ENCODE results near the gene DDIT3. TPM values are rescaled to one million over a fixed set of nuclear protein-coding genes. Genes with fewer than 3 reads are reported as not detected.

DDIT3 gene
- polyA plus RNA-seq, 3 donors = 9.3 to 163 (median 9.4) TPM

DNA sequence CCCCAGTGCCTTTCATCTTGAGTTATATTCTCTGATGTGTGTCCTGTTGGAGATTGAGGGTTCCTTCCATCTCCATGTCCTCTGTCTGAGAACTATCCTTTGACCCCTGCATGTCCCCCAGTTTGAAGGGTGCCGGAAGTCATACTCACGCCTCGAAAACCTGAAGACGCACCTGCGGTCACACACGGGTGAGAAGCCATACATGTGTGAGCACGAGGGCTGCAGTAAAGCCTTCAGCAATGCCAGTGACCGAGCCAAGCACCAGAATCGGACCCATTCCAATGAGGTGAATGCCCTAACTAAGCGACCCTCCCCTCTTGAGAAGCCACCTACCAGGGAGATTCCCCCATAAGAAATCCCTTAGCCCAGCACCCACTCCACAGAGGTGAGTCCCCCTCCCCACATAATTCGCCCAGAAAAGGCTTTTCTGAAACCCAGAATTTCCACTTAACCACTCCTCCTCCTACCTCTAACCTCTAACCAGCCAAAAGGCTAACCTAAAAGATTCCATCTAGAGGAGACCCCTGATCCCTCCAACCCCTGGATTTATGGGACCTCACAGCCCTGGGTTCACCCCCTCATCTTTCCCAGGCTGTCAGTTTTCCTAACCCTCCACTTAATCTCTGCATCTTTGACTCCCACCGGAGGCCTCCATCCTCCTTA is 53.0 kb downstream of the DDIT3 start:
- TF ChIP-seq, protein P1, sequence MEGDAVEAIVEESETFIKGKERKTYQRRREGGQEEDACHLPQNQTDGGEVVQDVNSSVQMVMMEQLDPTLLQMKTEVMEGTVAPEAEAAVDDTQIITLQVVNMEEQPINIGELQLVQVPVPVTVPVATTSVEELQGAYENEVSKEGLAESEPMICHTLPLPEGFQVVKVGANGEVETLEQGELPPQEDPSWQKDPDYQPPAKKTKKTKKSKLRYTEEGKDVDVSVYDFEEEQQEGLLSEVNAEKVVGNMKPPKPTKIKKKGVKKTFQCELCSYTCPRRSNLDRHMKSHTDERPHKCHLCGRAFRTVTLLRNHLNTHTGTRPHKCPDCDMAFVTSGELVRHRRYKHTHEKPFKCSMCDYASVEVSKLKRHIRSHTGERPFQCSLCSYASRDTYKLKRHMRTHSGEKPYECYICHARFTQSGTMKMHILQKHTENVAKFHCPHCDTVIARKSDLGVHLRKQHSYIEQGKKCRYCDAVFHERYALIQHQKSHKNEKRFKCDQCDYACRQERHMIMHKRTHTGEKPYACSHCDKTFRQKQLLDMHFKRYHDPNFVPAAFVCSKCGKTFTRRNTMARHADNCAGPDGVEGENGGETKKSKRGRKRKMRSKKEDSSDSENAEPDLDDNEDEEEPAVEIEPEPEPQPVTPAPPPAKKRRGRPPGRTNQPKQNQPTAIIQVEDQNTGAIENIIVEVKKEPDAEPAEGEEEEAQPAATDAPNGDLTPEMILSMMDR (IDR thresholded peaks at IDR 0.05) = no peak
- peaks cover 24 to 29% (median 25%) of the 10 kb centered on the region in 3 donors for H3K27me3 Mint-ChIP-seq (ENCODE audit: low read depth in 3 of 3)
- Histone ChIP-seq H3K27me3 (ENCODE audit: control insufficient read depth in 2 of 2, insufficient read depth in 2 of 2, low read length in 2 of 2) (peaks cover 0 to 6% of the 10 kb centered on the region in 2 donors), H3K79me2 (ENCODE audit: insufficient read depth, low read length) (peaks cover 7% of the 10 kb centered on the region), H3K4me1 (ENCODE audit: control insufficient read depth in 1 of 2, insufficient read depth in 2 of 2, low read length in 2 of 2) (peaks cover 28 to 46% of the 10 kb centered on the region in 2 donors), H3K36me3 (replicated peaks in 1 of 2; ENCODE audit: control insufficient read depth in 1 of 2, insufficient read depth in 2 of 2, low read length in 2 of 2) (peaks cover 35 to 53% of the 10 kb centered on the region in 2 donors), H3K4me2 (replicated peaks; ENCODE audit: extremely low read depth, low read length, poor library complexity, severe bottlenecking) (no peak overlapping the region), H3K27ac (ENCODE audit: low read depth in 1 of 2, low read length in 2 of 2) (no peak overlapping the region), H2AFZ (ENCODE audit: insufficient read depth, low read depth, low read length, poor library complexity, severe bottlenecking) (no peak overlapping the region), H3K9me3 (replicated peaks in 1 of 2; ENCODE audit: control insufficient read depth in 1 of 2, insufficient read depth in 1 of 2, low read length in 2 of 2) (no peaks in the 10 kb centered on the region), H3K4me3 (replicated peaks in 1 of 3; ENCODE audit: low read depth in 2 of 3, low read length in 3 of 3) (no peak overlapping the region), H4K20me1 (ENCODE audit: insufficient read depth, low read length) (peaks cover 65% of the 10 kb centered on the region), H3K9ac (ENCODE audit: insufficient read depth, low read length, poor library complexity, severe bottlenecking) (no peak overlapping the region)
- peaks cover 41 to 54% of the 10 kb centered on the region in 2 donors for H3K36me3 Mint-ChIP-seq
- DNase-seq = no peak
- H3K4me1 Mint-ChIP-seq = peaks cover 50% of the 10 kb centered on the region
- no peak overlapping the region for H3K4me3 Mint-ChIP-seq
- peaks cover 0 to 4% (median 0%) of the 10 kb centered on the region in 7 donors for H3K9me3 Mint-ChIP-seq
- WGBS (ENCODE audit: insufficient coverage) = 94% methylated on average over 12 of the region's 12 CpGs
- intact Hi-C loops (cut with micrococcal nuclease) = no loop called here
- H3K27ac Mint-ChIP-seq = peak overlapping the region in 4 of 7 donors; percentile 12 to 46 (median 26)

Small RNA genes lying within 50 kb of the gene (small RNA-seq; reads per million reads assigned to genes)
- gene MIR616 (ENCODE audit: insufficient read length, low read depth) = not detected

Other genes starting within 250 kb of the DDIT3 start
- gene R3HDM2, start 89.5 kb downstream of the DDIT3 start, polyA plus RNA-seq = 10 to 100 TPM in 1 of 3 donors, 1 to 10 TPM in 2; 4.2 to 69.4 (median 7.3) TPM
- gene INHBC, start 85.7 kb downstream of the DDIT3 start, polyA plus RNA-seq = not detected
- not detected for gene INHBE, start 65.2 kb downstream of the DDIT3 start, polyA plus RNA-seq
- under 1 TPM in 1 of 3 donors, not detected in 2; 0.05 TPM for gene GLI1, start 60.7 kb downstream of the DDIT3 start, polyA plus RNA-seq
- gene ARHGAP9, start 40.6 kb downstream of the DDIT3 start, polyA plus RNA-seq = 100 to 1,000 TPM; 211 to 581 (median 213) TPM
- gene MARS1, start 32.4 kb downstream of the DDIT3 start, polyA plus RNA-seq = 100 to 1,000 TPM in 1 of 3 donors, 10 to 100 TPM in 2; 63.5 to 164 (median 79.8) TPM
- 10 to 100 TPM in 1 of 3 donors, 1 to 10 TPM in 2; 2.4 to 47.7 (median 2.6) TPM for gene MBD6, start 2.3 kb upstream of the DDIT3 start, polyA plus RNA-seq
- gene DCTN2, start 26.7 kb upstream of the DDIT3 start, polyA plus RNA-seq = 10 to 100 TPM; 72.8 to 94.5 (median 82.2) TPM
- gene KIF5A, start 29.5 kb upstream of the DDIT3 start, polyA plus RNA-seq = under 1 TPM in 1 of 3 donors, not detected in 2; 0.01 TPM
- 10 to 100 TPM; 12.3 to 18.6 (median 16.9) TPM for gene PIP4K2C, start 70.7 kb upstream of the DDIT3 start, polyA plus RNA-seq
- gene DTX3, start 84.3 kb upstream of the DDIT3 start, polyA plus RNA-seq = 1 to 10 TPM in 1 of 3 donors, under 1 TPM in 1, not detected in 1; 0.08 to 1.3 TPM
- gene ARHGEF25, start 90.9 kb upstream of the DDIT3 start, polyA plus RNA-seq = not detected
- not detected for gene B4GALNT1, start 112.7 kb upstream of the DDIT3 start, polyA plus RNA-seq
- 100 to 1,000 TPM in 2 of 3 donors, 10 to 100 TPM in 1; 90.9 to 484 (median 128) TPM for gene OS9, start 173.6 kb upstream of the DDIT3 start, polyA plus RNA-seq
- 1 to 10 TPM in 1 of 3 donors, under 1 TPM in 2; 0.20 to 3.4 (median 0.65) TPM for gene AGAP2, start 218.2 kb upstream of the DDIT3 start, polyA plus RNA-seq
- 10 to 100 TPM; 20.6 to 48.1 (median 43.0) TPM for gene TSPAN31, start 224.5 kb upstream of the DDIT3 start, polyA plus RNA-seq
- gene CDK4, start 231.8 kb upstream of the DDIT3 start, polyA plus RNA-seq = 10 to 100 TPM; 26.2 to 38.4 (median 27.4) TPM
- 1 to 10 TPM in 1 of 3 donors, under 1 TPM in 2; 0.14 to 9.5 (median 0.23) TPM for gene MARCHF9, start 234.6 kb upstream of the DDIT3 start, polyA plus RNA-seq
- gene CYP27B1, start 246.6 kb upstream of the DDIT3 start, polyA plus RNA-seq = under 1 TPM in 1 of 3 donors, not detected in 2; 0.81 TPM